SJSA1 (cell line): Measurements from ENCODE around the gene KCNJ6. TPM values are rescaled to one million over a fixed set of nuclear protein-coding genes. Genes with fewer than 3 reads are reported as not detected.
A peak's percentile ranks its signal among the peaks of the same experiment; 100 is the strongest.
"Not testable (repeated sequence)": the region's sequence is repeated elsewhere in the genome, so short reads cannot be mapped to it uniquely, and the experiment has no call there.

Experiments used
- DNase-seq, 2 experiments: peaks; one replicate each; pipeline ENCODE4 v3.0.0-alpha.2; 2015 to 2020; ENCODE audit warnings: low spot score in 2 of 2, low read depth in 1 of 2
- H3K27ac ChIP-seq: fragments of 250-450 bp; sonication (Bioruptor Pico); 2 replicates; pipeline ENCODE4 v1.5.1; 2020; ENCODE audit warnings: mild to moderate bottlenecking, moderate library complexity
- H3K27me3 ChIP-seq: fragments of 250-450 bp; sonication (Bioruptor Pico); replicated peaks from 2 replicates; pipeline ENCODE4 v1.5.1; 2020; ENCODE audit warnings: mild to moderate bottlenecking, moderate library complexity
- H3K36me3 ChIP-seq: fragments of 250-450 bp; sonication (Bioruptor Pico); 2 replicates; pipeline ENCODE4 v1.5.1; 2020; ENCODE audit warnings: mild to moderate bottlenecking
- H3K4me1 ChIP-seq: fragments of 250-450 bp; sonication (Bioruptor Pico); replicated peaks from 2 replicates; pipeline ENCODE4 v1.6.1; 2021; ENCODE audit warnings: mild to moderate bottlenecking
- H3K4me3 ChIP-seq: fragments of 250-450 bp; sonication (Bioruptor Pico); 2 replicates; pipeline ENCODE4 v1.5.1; 2020; ENCODE audit warnings: mild to moderate bottlenecking
- H3K9me3 ChIP-seq: fragments of 250-450 bp; sonication (Bioruptor Pico); replicated peaks from 2 replicates; pipeline ENCODE4 v1.5.1; 2020; ENCODE audit warnings: mild to moderate bottlenecking
- total RNA-seq: library from RNA; depleted of rRNA; stranded (reverse); fragments of >200 nt; shearing (Covaris generic); gene quantifications from 2 replicates; pipeline ENCODE4 v1.2.3, GENCODE V29; 2014

KCNJ6 gene
- total RNA-seq, 1 experiment from 2014 or later = 0.24 TPM

- Histone ChIP-seq H3K9me3 (no peaks in the 10 kb centered on the region), H3K36me3 (no peaks in the 10 kb centered on the region), H3K27me3 (no peaks in the 10 kb centered on the region), H3K4me3 (no peak overlapping the region), H3K27ac (no peak overlapping the region), H3K4me1 (peaks cover 11% of the 10 kb centered on the region)
- DNase-seq = no peak
Measured at GRCh38 chr21:37669249-37669648, 247.0 kb downstream of the KCNJ6 start.

GRCh38 chr21:37668462-37669239, 247.6 kb downstream of the KCNJ6 start:
- peaks cover 11% of the 10 kb centered on the region for H3K4me1 ChIP-seq
- no peak overlapping the region for H3K27ac ChIP-seq
- H3K27me3 ChIP-seq = no peaks in the 10 kb centered on the region
- no peaks in the 10 kb centered on the region for H3K9me3 ChIP-seq
- DNase-seq = no peak
- no peaks in the 10 kb centered on the region for H3K36me3 ChIP-seq
- H3K4me3 ChIP-seq = no peak overlapping the region

- H3K27me3 ChIP-seq = no peaks in the 10 kb centered on the region
- H3K4me1 ChIP-seq = peaks cover 11% of the 10 kb centered on the region
- no peaks in the 10 kb centered on the region for H3K36me3 ChIP-seq
- no peak for DNase-seq
- H3K4me3 ChIP-seq = no peak overlapping the region
- no peak overlapping the region for H3K27ac ChIP-seq
- H3K9me3 ChIP-seq = no peaks in the 10 kb centered on the region
Measured at GRCh38 chr21:37667380-37667779, 248.9 kb downstream of the KCNJ6 start.

- H3K9me3 ChIP-seq = no peaks in the 10 kb centered on the region
- peaks cover 11% of the 10 kb centered on the region for H3K4me1 ChIP-seq
- no peaks in the 10 kb centered on the region for H3K36me3 ChIP-seq
- no peak overlapping the region for H3K27ac ChIP-seq
- no peak overlapping the region for H3K4me3 ChIP-seq
- peak in 1 of 2 experiments; percentile 31 for DNase-seq
- H3K27me3 ChIP-seq = no peaks in the 10 kb centered on the region
Measured at GRCh38 chr21:37665230-37666024, 250.8 kb downstream of the KCNJ6 start.

- not testable (repeated sequence) for H3K27ac ChIP-seq, H3K27me3 ChIP-seq, H3K9me3 ChIP-seq, H3K36me3 ChIP-seq, DNase-seq, H3K4me3 ChIP-seq
- peaks cover 11% of the 10 kb centered on the region for H3K4me1 ChIP-seq
Measured at GRCh38 chr21:37662227-37662626, 254.0 kb downstream of the KCNJ6 start.

- H3K36me3 ChIP-seq = no peaks in the 10 kb centered on the region
- H3K27me3 ChIP-seq = no peaks in the 10 kb centered on the region
- H3K4me1 ChIP-seq = peaks cover 9% of the 10 kb centered on the region
- no peak for DNase-seq
- H3K9me3 ChIP-seq = no peaks in the 10 kb centered on the region
- H3K27ac ChIP-seq = no peak overlapping the region
- no peak overlapping the region for H3K4me3 ChIP-seq
Measured at GRCh38 chr21:37660709-37661108, 255.5 kb downstream of the KCNJ6 start.

GRCh38 chr21:37659874-37660273, 256.4 kb downstream of the KCNJ6 start:
- peaks cover under 1% of the 10 kb centered on the region for H3K4me1 ChIP-seq
- no peak overlapping the region for H3K27ac ChIP-seq
- no peak overlapping the region for H3K4me3 ChIP-seq
- no peaks in the 10 kb centered on the region for H3K36me3 ChIP-seq
- no peaks in the 10 kb centered on the region for H3K9me3 ChIP-seq
- H3K27me3 ChIP-seq = no peaks in the 10 kb centered on the region
- DNase-seq = no peak

GRCh38 chr21:37658817-37659458, 257.3 kb downstream of the KCNJ6 start:
- Histone ChIP-seq H3K27ac (no peak overlapping the region), H3K27me3 (no peaks in the 10 kb centered on the region), H3K36me3 (no peaks in the 10 kb centered on the region), H3K4me3 (no peak overlapping the region), H3K4me1 (no peaks in the 10 kb centered on the region), H3K9me3 (no peaks in the 10 kb centered on the region)
- no peak for DNase-seq

- Histone ChIP-seq H3K4me3 (no peak overlapping the region), H3K36me3 (no peaks in the 10 kb centered on the region), H3K4me1 (no peaks in the 10 kb centered on the region), H3K27ac (no peak overlapping the region), H3K9me3 (no peaks in the 10 kb centered on the region), H3K27me3 (no peaks in the 10 kb centered on the region)
- DNase-seq = no peak
Measured at GRCh38 chr21:37658121-37658816, 258.0 kb downstream of the KCNJ6 start.

- H3K27me3 ChIP-seq = peaks cover 9% of the 10 kb centered on the region; the same call in 1 of the 2 replicates
- no peaks in the 10 kb centered on the region for H3K4me1 ChIP-seq
- H3K36me3 ChIP-seq = no peaks in the 10 kb centered on the region
- H3K27ac ChIP-seq = no peak overlapping the region
- H3K9me3 ChIP-seq = no peaks in the 10 kb centered on the region
- no peak overlapping the region for H3K4me3 ChIP-seq
- DNase-seq = no peak
Measured at GRCh38 chr21:37656899-37657298, 259.4 kb downstream of the KCNJ6 start.

GRCh38 chr21:37655611-37656300, 260.5 kb downstream of the KCNJ6 start:
- no peak for DNase-seq
- H3K36me3 ChIP-seq = no peaks in the 10 kb centered on the region
- H3K27me3 ChIP-seq = peaks cover 10% of the 10 kb centered on the region; the same call in 1 of the 2 replicates
- no peak overlapping the region for H3K4me3 ChIP-seq
- H3K4me1 ChIP-seq = no peaks in the 10 kb centered on the region
- no peaks in the 10 kb centered on the region for H3K9me3 ChIP-seq
- no peak overlapping the region for H3K27ac ChIP-seq

- Histone ChIP-seq H3K27me3 (peaks cover 10% of the 10 kb centered on the region; the same call in 1 of the 2 replicates), H3K4me1 (no peaks in the 10 kb centered on the region), H3K27ac (no peak overlapping the region), H3K9me3 (no peaks in the 10 kb centered on the region), H3K36me3 (no peaks in the 10 kb centered on the region), H3K4me3 (no peak overlapping the region)
- no peak for DNase-seq
Measured at GRCh38 chr21:37654596-37654995, 261.7 kb downstream of the KCNJ6 start.

- H3K4me1 ChIP-seq = no peaks in the 10 kb centered on the region
- H3K27ac ChIP-seq = no peak overlapping the region
- no peak overlapping the region for H3K4me3 ChIP-seq
- DNase-seq = no peak
- no peaks in the 10 kb centered on the region for H3K36me3 ChIP-seq
- H3K9me3 ChIP-seq = no peaks in the 10 kb centered on the region
- peaks cover 10% of the 10 kb centered on the region; the same call in 1 of the 2 replicates for H3K27me3 ChIP-seq
Measured at GRCh38 chr21:37653201-37653600, 263.1 kb downstream of the KCNJ6 start.
